Esophagus muscularis mucosa (tissue), 4 donors: ENCODE results near the gene GGCX. TPM values are rescaled to one million over a fixed set of nuclear protein-coding genes. Genes with fewer than 3 reads are reported as not detected.

Experiments
- DNase-seq: peaks from one replicate; pipeline ENCODE4 v3.0.0-alpha.2; 2017; ENCODE audit errors: extremely low spot score
- H3K27ac ChIP-seq, 4 donors: fragments of 200-600 bp; sonication (generic); replicated peaks in 1 of 4; 1 replicate in 3 of 4; 2 replicates in 1 of 4; pipeline ENCODE4 v1.5.1; 2016 to 2019; ENCODE audit warnings: mild to moderate bottlenecking in 1 of 4
- H3K27me3 ChIP-seq, 4 donors: fragments of 200-600 bp; sonication (generic); one replicate each; pipeline versions ENCODE4 v1.5.1 to v1.6.0; 2016 to 2019
- H3K36me3 ChIP-seq, 4 donors: fragments of 200-600 bp; sonication (generic); one replicate each; pipeline ENCODE4 v1.5.1; 2016 to 2019
- H3K4me1 ChIP-seq, 4 donors: fragments of 200-600 bp; sonication (generic); one replicate each; pipeline ENCODE4 v1.5.1; 2016 to 2019
- H3K4me3 ChIP-seq, 4 donors: fragments of 200-600 bp; sonication (generic); 1 replicate in 2 of 4; 2 replicates in 2 of 4; pipeline ENCODE4 v1.5.1; 2016 to 2019; ENCODE audit warnings: mild to moderate bottlenecking in 4 of 4, moderate library complexity in 1 of 4
- H3K9me3 ChIP-seq, 4 donors: fragments of 200-600 bp; sonication (generic); 1 replicate in 3 of 4; 2 replicates in 1 of 4; pipeline ENCODE4 v1.5.1; 2016 to 2019
- CTCF ChIP-seq, 3 experiments: fragments of 200-600 bp in 2 of 3; fragments of 450-650 bp in 1 of 3; sonication (generic) in 2 of 3; IDR thresholded peaks; one replicate each; pipeline ENCODE4 v1.5.1; 2017 to 2019; ENCODE audit warnings: antibody characterized with exemption in 3 of 3, mild to moderate bottlenecking in 2 of 3, moderate library complexity in 1 of 3
- EP300 ChIP-seq: sonication (generic); formaldehyde crosslinking; IDR thresholded peaks from one replicate; pipeline ENCODE4 v1.6.1; 2017; ENCODE audit warnings: antibody characterized with exemption
- POLR2A ChIP-seq: fragments of 450-650 bp; IDR thresholded peaks from one replicate; pipeline ENCODE4 v1.6.1; 2017; ENCODE audit warnings: antibody characterized with exemption, moderate library complexity, mild to moderate bottlenecking, low read depth
- POLR2AphosphoS5 ChIP-seq, 2 donors: sonication (generic); formaldehyde crosslinking; IDR thresholded peaks; one replicate each; pipeline ENCODE4 v1.6.1; 2017; ENCODE audit warnings: antibody characterized with exemption in 2 of 2
- WGBS: methylation state at CpG from one replicate; pipeline ENCODE4 v1.1.5; 2018; 5-methylcytosine and 5-hydroxymethylcytosine counted together
- intact Hi-C: fragments of 100-400 bp; cut with DNase I; formaldehyde crosslinking; loops from one replicate; pipeline ENCODE4 v1.15.1; 2023
- small RNA-seq, 3 donors: library from RNA; depleted of rRNA; stranded (forward); fragments of <200 nt; gene quantifications; one replicate each; pipeline ENCODE3, GENCODE V24; 2016
- total RNA-seq, 4 donors: library from RNA; depleted of rRNA; stranded (reverse); fragments of >200 nt; gene quantifications; one replicate each; pipeline versions ENCODE4 v1.1.0 to v1.2.1, GENCODE V29; 2016

The GGCX gene
- total RNA-seq, 4 donors from 2014 or later = 15.0 to 25.3 (median 19.5) TPM

- intact Hi-C loops = no loop called here
- no peak for TF ChIP-seq EP300
- no peak for TF ChIP-seq CTCF (IDR thresholded peaks at IDR 0.05)
- TF ChIP-seq POLR2AphosphoS5 (IDR thresholded peaks at IDR 0.05) = no peak
- Histone ChIP-seq H3K4me1 (peaks cover 0 to 12% (median 8%) of the 10 kb centered on the region in 4 donors), H3K4me3 (no peak overlapping the region), H3K9me3 (no peaks in the 10 kb centered on the region), H3K36me3 (no peaks in the 10 kb centered on the region), H3K27me3 (no peaks in the 10 kb centered on the region), H3K27ac (peak overlapping the region in 1 of 4 donors; percentile 1)
- DNase-seq = no peak
- WGBS = 88% methylated on average over 4 of the region's 4 CpGs
Measured at GRCh38 chr2:85497944-85498630, 63.2 kb downstream of the GGCX start.

- no peaks in the 10 kb centered on the region for H3K9me3 ChIP-seq
- no peak overlapping the region for H3K4me3 ChIP-seq
- TF ChIP-seq CTCF (IDR thresholded peaks at IDR 0.05) = no peak
- no peak for TF ChIP-seq POLR2A
- no peak for TF ChIP-seq EP300
- no peak for TF ChIP-seq POLR2AphosphoS5 (IDR thresholded peaks at IDR 0.05)
- 100% methylated on average over 1 of the region's 1 CpG for WGBS
- intact Hi-C loops = no loop called here
- H3K36me3 ChIP-seq = no peaks in the 10 kb centered on the region
- no peak overlapping the region for H3K27ac ChIP-seq
- no peak for DNase-seq
- peaks cover 0 to 12% (median 8%) of the 10 kb centered on the region in 4 donors for H3K4me1 ChIP-seq
- H3K27me3 ChIP-seq = no peaks in the 10 kb centered on the region
Measured at GRCh38 chr2:85496436-85496835, 64.9 kb downstream of the GGCX start.

Small RNA genes lying within 50 kb of the gene (small RNA-seq; reads per million reads assigned to genes)
- gene RN7SL126P = 0 reads per million in 3 donors

Other genes with a start within 250 kb of the GGCX start
- 100 to 1,000 TPM; 101 to 148 (median 136) TPM for gene TGOLN2, start 233.5 kb downstream of the GGCX start, total RNA-seq
- 10 to 100 TPM; 34.3 to 63.7 (median 45.7) TPM for gene RETSAT, start 207.0 kb downstream of the GGCX start, total RNA-seq
- 10 to 100 TPM; 17.4 to 21.5 (median 18.3) TPM for gene ELMOD3, start 206.7 kb downstream of the GGCX start, total RNA-seq
- 10 to 100 TPM; 22.8 to 73.6 (median 30.8) TPM for gene CAPG, start 151.1 kb downstream of the GGCX start, total RNA-seq
- gene SH2D6, start 142.8 kb downstream of the GGCX start, total RNA-seq = not detected
- 100 to 1,000 TPM in 2 of 4 donors, 10 to 100 TPM in 2; 76.3 to 262 (median 102) TPM for gene MAT2A, start 22.3 kb downstream of the GGCX start, total RNA-seq
- 10 to 100 TPM in 2 of 4 donors, 1 to 10 TPM in 2; 4.8 to 15.6 (median 8.3) TPM for gene VAMP8, start 16.1 kb upstream of the GGCX start, total RNA-seq
- 10 to 100 TPM; 35.6 to 50.7 (median 42.0) TPM for gene VAMP5, start 22.9 kb upstream of the GGCX start, total RNA-seq
- gene RNF181, start 34.3 kb upstream of the GGCX start, total RNA-seq = 100 to 1,000 TPM; 133 to 142 (median 138) TPM
- gene TMEM150A, start 41.2 kb upstream of the GGCX start, total RNA-seq = 10 to 100 TPM; 22.9 to 36.7 (median 27.5) TPM
- 10 to 100 TPM in 3 of 4 donors, 1 to 10 TPM in 1; 9.1 to 25.7 (median 16.7) TPM for gene C2orf68, start 50.6 kb upstream of the GGCX start, total RNA-seq
- gene USP39, start 54.7 kb upstream of the GGCX start, total RNA-seq = 10 to 100 TPM; 50.2 to 62.7 (median 60.6) TPM
- 100 to 1,000 TPM in 1 of 4 donors, 10 to 100 TPM in 2, not detected in 1; 25.3 to 119 (median 26.6) TPM for gene SFTPB, start 106.7 kb upstream of the GGCX start, total RNA-seq
- 1 to 10 TPM in 3 of 4 donors, under 1 TPM in 1; 0.84 to 3.5 (median 2.0) TPM for gene GNLY, start 132.9 kb upstream of the GGCX start, total RNA-seq
- gene ATOH8, start 192.5 kb upstream of the GGCX start, total RNA-seq = 100 to 1,000 TPM in 1 of 4 donors, 10 to 100 TPM in 3; 41.1 to 124 (median 62.5) TPM